ENCODE results near the gene NDEL1.

The NDEL1 gene

DNA sequence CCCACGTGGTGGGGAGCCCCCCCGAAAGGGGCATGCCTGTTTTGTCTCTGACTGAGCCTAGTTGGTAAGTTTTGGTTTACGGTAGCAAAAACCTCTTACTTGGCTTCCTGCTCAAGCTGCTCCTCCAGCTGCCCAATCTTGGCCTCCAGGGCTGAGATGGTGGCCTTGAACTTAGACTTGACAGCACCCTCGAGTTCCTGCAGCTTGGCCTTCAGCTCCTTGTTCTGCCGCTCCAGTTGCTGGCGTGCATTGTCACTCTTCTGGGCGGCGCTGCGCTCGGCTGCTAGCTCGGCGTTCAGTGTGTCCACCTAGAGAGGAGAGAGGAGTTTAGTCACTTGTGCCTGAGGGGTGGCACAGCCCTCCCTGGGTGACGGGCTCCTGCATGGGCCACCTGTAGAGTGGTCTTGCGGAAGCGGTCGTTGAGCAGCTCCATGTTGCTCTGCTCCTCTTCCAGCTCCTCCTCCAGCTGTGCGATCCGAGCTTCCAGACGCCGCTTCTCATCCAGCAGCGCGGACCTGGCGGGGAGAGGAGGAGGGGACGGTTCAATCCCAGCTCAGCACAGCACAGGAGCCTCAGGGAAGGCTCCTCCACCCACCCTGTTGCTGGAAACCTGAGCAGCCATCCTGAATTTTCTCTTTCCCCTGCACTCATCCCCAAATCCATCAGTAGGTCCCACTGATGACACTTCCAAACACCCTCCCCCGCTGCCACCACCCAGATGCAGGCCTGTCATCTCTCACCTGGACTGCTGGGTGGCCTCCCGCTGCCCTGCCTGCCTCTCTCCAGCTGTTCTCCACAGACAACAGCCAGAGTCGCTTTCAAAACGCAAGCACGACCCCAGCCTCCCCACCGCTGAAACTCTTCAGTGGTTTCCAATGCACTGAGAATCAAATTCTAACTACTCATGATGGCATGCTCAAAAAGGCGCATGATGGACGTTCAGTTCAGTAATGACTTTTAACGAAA is 44.6 kb downstream of the NDEL1 start:
- no peaks in the 10 kb centered on the region for H3K9me3 ChIP-seq (ENCODE audit: control insufficient read depth, insufficient read depth, low read length)
- no peak overlapping the region for H3K27ac ChIP-seq (ENCODE audit: low read depth, low read length)
- no peak overlapping the region for H3K9ac ChIP-seq (ENCODE audit: low read depth, low read length)
- H3K4me1 ChIP-seq (ENCODE audit: control insufficient read depth, insufficient read depth, low read length), result no peaks in the 10 kb centered on the region
- no peak overlapping the region for H3K4me3 ChIP-seq (ENCODE audit: low read depth, low read length)
- H3K27me3 ChIP-seq (ENCODE audit: control insufficient read depth, insufficient read depth, low read length), result no peaks in the 10 kb centered on the region
- H3K36me3 ChIP-seq (ENCODE audit: control insufficient read depth, insufficient read depth, low read length), result peaks cover 100% of the 10 kb centered on the region

DNA sequence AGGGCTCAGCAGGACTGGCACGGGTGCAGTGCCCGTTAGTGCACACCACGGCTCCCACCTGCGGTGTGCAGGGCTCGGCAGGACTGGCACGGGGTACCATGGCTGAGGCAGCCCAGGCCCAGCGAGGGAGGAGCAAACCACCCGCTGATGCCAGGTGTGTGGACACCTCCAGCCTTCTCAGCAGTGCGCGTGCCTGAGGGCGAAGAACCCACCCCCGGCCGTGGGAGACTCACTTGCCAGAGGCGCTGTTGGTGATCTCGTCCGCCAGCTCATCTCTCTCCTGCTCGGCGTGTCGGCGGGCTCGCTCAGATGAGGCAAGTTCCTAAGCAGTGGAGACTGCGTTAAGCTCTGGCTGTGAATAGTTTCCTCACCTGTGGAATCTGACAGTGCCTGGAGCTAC is 45.4 kb downstream of the NDEL1 start:
- Histone ChIP-seq H3K27me3 (ENCODE audit: control insufficient read depth, insufficient read depth, low read length) (no peaks in the 10 kb centered on the region), H3K27ac (ENCODE audit: low read depth, low read length) (no peak overlapping the region), H3K4me3 (ENCODE audit: low read depth, low read length) (no peak overlapping the region), H3K9ac (ENCODE audit: low read depth, low read length) (no peak overlapping the region), H3K36me3 (ENCODE audit: control insufficient read depth, insufficient read depth, low read length) (peaks cover 100% of the 10 kb centered on the region), H3K9me3 (ENCODE audit: control insufficient read depth, insufficient read depth, low read length) (no peaks in the 10 kb centered on the region), H3K4me1 (ENCODE audit: control insufficient read depth, insufficient read depth, low read length) (no peaks in the 10 kb centered on the region)

DNA sequence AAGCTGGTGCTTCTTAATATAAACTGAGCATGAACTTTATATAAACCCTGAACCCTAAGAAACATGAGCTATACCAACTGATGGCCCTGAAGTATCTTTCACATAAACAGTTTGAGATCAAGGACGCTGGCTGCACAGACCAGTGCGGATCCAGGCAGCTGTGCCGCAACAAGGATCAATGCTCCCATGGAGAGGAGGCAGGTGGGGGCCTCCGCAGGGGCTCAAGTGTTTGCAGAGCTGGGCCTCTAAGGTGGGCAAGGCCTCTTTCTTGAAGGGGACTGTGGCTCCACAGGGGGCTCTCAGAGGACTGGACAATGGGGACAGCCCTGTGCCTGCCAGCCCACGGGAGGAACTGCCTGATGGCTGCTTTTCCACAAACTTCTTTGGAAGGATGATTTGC is 46.0 kb downstream of the NDEL1 start:
- Histone ChIP-seq H3K36me3 (ENCODE audit: control insufficient read depth, insufficient read depth, low read length) (peaks cover 100% of the 10 kb centered on the region), H3K27ac (ENCODE audit: low read depth, low read length) (no peak overlapping the region)

DNA sequence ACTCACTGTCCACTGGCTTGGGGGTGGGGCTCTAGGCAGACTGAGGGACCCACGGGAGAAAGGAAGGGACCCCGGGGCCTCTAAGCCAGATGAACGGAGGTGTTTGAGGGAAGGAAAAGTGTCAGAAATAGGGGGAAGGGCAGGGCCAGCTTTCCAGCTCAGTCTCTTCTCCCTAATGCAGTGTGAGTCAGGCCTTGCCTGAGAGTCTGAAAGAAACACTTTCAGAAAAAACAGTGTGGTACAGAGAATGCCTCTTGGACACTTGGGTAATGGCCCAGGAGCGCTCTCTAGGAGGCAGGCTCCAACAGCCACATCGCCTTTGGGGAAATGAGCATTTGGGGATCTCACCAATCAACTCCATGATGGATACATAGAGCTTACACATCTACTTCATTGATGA is 46.9 kb downstream of the NDEL1 start:
- Histone ChIP-seq H3K36me3 (ENCODE audit: control insufficient read depth, insufficient read depth, low read length) (peaks cover 100% of the 10 kb centered on the region), H3K4me3 (ENCODE audit: low read depth, low read length) (no peak overlapping the region), H3K9me3 (ENCODE audit: control insufficient read depth, insufficient read depth, low read length) (no peaks in the 10 kb centered on the region), H3K9ac (ENCODE audit: low read depth, low read length) (no peak overlapping the region), H3K27ac (ENCODE audit: low read depth, low read length) (no peak overlapping the region), H3K27me3 (ENCODE audit: control insufficient read depth, insufficient read depth, low read length) (no peaks in the 10 kb centered on the region), H3K4me1 (ENCODE audit: control insufficient read depth, insufficient read depth, low read length) (no peaks in the 10 kb centered on the region)

More for the DNA sequence above, 46.0 kb downstream of the NDEL1 start:
- Histone ChIP-seq H3K4me1 (ENCODE audit: control insufficient read depth, insufficient read depth, low read length) (no peaks in the 10 kb centered on the region), H3K9me3 (ENCODE audit: control insufficient read depth, insufficient read depth, low read length) (no peaks in the 10 kb centered on the region), H3K27me3 (ENCODE audit: control insufficient read depth, insufficient read depth, low read length) (no peaks in the 10 kb centered on the region), H3K9ac (ENCODE audit: low read depth, low read length) (no peak overlapping the region), H3K4me3 (ENCODE audit: low read depth, low read length) (no peak overlapping the region)

DNA sequence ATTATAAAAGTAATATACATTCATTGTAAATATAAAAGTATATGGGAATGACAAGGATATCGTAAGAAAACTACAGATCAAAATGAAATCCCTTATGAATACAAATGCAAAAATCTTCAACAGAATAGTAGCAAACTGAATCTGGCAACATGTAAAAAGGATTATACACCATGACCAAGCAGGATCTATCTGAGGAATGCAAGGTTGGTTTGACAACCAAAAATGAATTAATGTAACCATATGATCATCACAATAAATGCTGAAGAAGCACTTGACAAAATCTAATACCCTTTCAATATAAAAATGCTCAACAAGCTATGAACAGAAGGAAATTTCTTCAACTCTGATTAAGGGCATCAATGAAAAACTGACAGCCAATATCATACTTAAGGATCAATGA is 48.8 kb downstream of the NDEL1 start:
- no peaks in the 10 kb centered on the region for H3K9me3 ChIP-seq (ENCODE audit: control insufficient read depth, insufficient read depth, low read length)
- no peaks in the 10 kb centered on the region for H3K27me3 ChIP-seq (ENCODE audit: control insufficient read depth, insufficient read depth, low read length)
- H3K27ac ChIP-seq (ENCODE audit: low read depth, low read length), result no peak overlapping the region
- no peak overlapping the region for H3K9ac ChIP-seq (ENCODE audit: low read depth, low read length)
- no peaks in the 10 kb centered on the region for H3K4me1 ChIP-seq (ENCODE audit: control insufficient read depth, insufficient read depth, low read length)
- H3K4me3 ChIP-seq (ENCODE audit: low read depth, low read length), result no peak overlapping the region
- peaks cover 100% of the 10 kb centered on the region for H3K36me3 ChIP-seq (ENCODE audit: control insufficient read depth, insufficient read depth, low read length)

DNA sequence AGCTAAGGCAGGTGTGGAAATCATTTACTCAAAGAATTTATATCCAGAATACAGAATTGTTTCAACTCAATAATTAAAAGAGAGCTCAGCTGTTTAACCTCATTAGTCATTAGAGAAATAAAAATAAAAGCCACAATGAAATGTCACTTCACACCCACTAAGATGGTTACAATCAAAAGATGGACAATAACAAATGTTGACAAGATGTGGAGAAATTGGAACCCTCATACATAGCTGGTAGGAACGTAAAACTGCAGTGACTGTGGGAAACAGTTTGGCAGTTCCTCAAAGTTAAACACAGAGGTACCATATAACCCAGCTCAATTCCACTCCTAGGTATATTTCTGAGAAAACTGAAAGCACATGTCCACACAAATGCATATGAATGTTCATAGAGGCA is 49.8 kb downstream of the NDEL1 start:
- peaks cover 100% of the 10 kb centered on the region for H3K36me3 ChIP-seq (ENCODE audit: control insufficient read depth, insufficient read depth, low read length)
- H3K4me1 ChIP-seq (ENCODE audit: control insufficient read depth, insufficient read depth, low read length), result no peaks in the 10 kb centered on the region
- no peak overlapping the region for H3K27ac ChIP-seq (ENCODE audit: low read depth, low read length)
- H3K27me3 ChIP-seq (ENCODE audit: control insufficient read depth, insufficient read depth, low read length), result no peaks in the 10 kb centered on the region
- H3K9me3 ChIP-seq (ENCODE audit: control insufficient read depth, insufficient read depth, low read length), result no peaks in the 10 kb centered on the region
- H3K9ac ChIP-seq (ENCODE audit: low read depth, low read length), result no peak overlapping the region
- no peak overlapping the region for H3K4me3 ChIP-seq (ENCODE audit: low read depth, low read length)

DNA sequence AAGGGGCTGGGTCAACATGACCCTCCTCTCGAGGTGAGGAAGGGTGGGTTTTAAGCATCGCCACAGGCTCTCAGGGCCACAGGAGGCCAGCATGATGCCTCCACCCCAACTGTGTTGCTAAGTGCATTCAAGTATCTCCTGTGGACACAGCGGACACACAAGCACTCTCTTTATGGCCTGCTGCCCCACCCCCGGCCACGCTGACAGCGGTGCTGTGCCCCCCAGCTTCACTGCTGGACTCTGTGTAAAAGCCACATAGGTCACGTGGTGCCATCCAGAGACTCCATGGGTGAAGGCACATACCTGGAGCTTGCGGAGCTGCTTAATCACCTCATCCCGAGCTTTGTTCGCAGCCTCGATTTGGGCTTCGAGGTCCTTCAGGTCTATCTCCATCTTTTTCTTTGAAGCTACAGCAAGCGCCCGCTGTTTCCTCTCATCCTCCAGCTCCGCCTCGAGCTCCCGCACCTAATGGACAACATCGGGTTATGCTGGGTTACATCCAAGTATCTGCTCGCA is 51.5 kb downstream of the NDEL1 start:
- Histone ChIP-seq H3K27ac (ENCODE audit: low read depth, low read length) (no peak overlapping the region), H3K36me3 (ENCODE audit: control insufficient read depth, insufficient read depth, low read length) (peaks cover 100% of the 10 kb centered on the region), H3K9me3 (ENCODE audit: control insufficient read depth, insufficient read depth, low read length) (no peaks in the 10 kb centered on the region), H3K4me1 (ENCODE audit: control insufficient read depth, insufficient read depth, low read length) (no peaks in the 10 kb centered on the region), H3K9ac (ENCODE audit: low read depth, low read length) (no peak overlapping the region), H3K27me3 (ENCODE audit: control insufficient read depth, insufficient read depth, low read length) (no peaks in the 10 kb centered on the region), H3K4me3 (ENCODE audit: low read depth, low read length) (no peak overlapping the region)

DNA sequence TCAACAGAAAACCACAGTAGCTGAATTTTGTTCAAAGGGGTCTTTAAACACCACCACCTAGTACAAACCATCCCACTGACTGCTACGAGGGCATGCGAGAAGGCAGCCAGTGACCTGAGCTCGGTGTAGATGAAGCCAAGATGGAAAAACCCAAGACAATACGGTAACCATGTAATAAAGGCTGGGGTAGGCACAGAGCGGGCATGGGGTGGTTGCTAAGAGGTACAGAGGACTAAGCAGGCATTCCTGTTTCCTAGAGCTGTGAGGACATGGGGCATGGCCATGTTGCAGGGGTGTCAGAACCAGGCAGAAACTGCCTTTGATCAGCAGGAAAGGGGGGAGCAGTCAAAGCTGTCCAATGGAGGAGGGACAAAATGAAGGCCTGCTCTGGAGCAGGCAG is 52.1 kb downstream of the NDEL1 start:
- no peak overlapping the region for H3K27ac ChIP-seq (ENCODE audit: low read depth, low read length)
- no peak overlapping the region for H3K4me3 ChIP-seq (ENCODE audit: low read depth, low read length)
- H3K9ac ChIP-seq (ENCODE audit: low read depth, low read length), result no peak overlapping the region
- H3K9me3 ChIP-seq (ENCODE audit: control insufficient read depth, insufficient read depth, low read length), result no peaks in the 10 kb centered on the region
- H3K36me3 ChIP-seq (ENCODE audit: control insufficient read depth, insufficient read depth, low read length), result peaks cover 100% of the 10 kb centered on the region
- no peaks in the 10 kb centered on the region for H3K27me3 ChIP-seq (ENCODE audit: control insufficient read depth, insufficient read depth, low read length)
- H3K4me1 ChIP-seq (ENCODE audit: control insufficient read depth, insufficient read depth, low read length), result no peaks in the 10 kb centered on the region

DNA sequence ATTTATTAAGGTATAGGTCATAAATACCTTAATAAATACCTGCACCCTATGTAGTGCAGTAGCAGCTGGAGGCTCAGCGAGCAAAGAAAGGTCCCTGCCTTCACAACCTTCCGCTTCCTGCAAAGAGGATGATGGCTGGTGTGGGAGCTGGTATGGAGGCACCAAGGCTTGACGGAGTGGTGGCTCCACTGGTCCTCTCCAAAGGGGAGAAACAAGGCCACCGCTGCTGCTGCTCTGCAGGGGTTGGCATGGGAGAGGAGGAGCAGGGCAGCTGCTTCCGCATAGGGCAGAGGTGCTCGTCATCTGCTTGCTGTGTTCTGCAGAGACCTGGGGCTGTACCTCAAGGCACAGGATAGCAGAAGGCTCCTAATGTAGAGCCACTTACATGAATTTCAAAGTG is 52.8 kb downstream of the NDEL1 start:
- no peak overlapping the region for H3K4me3 ChIP-seq (ENCODE audit: low read depth, low read length)

DNA sequence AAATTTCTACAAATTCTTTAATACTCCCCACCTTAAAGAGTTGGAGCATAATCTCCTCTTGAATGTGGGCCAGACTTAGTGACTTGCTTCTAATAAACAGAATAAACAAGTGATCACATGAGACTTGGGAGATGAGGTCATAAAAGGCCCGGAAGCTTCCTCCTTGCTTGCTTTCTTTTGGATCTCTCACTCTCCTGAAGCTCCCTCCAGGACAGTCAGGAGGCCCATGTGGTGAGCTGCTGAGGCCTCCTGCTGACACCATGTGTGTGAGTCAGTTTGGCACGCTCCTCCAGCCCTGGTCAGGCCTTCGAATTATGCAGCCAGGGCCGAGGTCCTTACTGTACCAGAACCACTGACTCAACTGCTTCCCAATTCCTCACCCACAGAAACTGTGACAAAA is 53.2 kb downstream of the NDEL1 start:
- Histone ChIP-seq H3K36me3 (ENCODE audit: control insufficient read depth, insufficient read depth, low read length) (peaks cover 100% of the 10 kb centered on the region), H3K9ac (ENCODE audit: low read depth, low read length) (no peak overlapping the region)

More for the DNA sequence above, 52.8 kb downstream of the NDEL1 start:
- no peak overlapping the region for H3K9ac ChIP-seq (ENCODE audit: low read depth, low read length)
- H3K27ac ChIP-seq (ENCODE audit: low read depth, low read length), result no peak overlapping the region
- H3K4me1 ChIP-seq (ENCODE audit: control insufficient read depth, insufficient read depth, low read length), result no peaks in the 10 kb centered on the region
- peaks cover 100% of the 10 kb centered on the region for H3K36me3 ChIP-seq (ENCODE audit: control insufficient read depth, insufficient read depth, low read length)
- no peaks in the 10 kb centered on the region for H3K9me3 ChIP-seq (ENCODE audit: control insufficient read depth, insufficient read depth, low read length)
- no peaks in the 10 kb centered on the region for H3K27me3 ChIP-seq (ENCODE audit: control insufficient read depth, insufficient read depth, low read length)

DNA sequence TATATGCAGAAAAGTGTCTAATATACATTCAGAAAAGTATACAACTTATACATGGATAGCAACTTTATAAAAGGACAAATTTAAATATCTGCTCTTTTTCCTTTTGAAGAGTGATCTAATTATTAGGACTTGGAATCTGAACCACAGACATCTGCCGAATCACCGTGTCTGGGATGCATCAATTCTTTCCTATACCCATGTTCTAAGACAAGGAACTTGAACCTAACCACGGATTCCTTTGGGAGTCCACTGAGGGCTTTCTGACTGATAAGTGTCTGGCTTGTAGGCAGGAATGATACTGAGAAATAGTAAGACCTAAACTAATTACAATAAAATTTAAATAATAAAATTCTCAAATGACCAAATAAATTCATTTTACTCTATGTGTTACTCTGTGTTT is 54.2 kb downstream of the NDEL1 start:
- Histone ChIP-seq H3K9me3 (ENCODE audit: control insufficient read depth, insufficient read depth, low read length) (no peaks in the 10 kb centered on the region), H3K4me3 (ENCODE audit: low read depth, low read length) (no peak overlapping the region), H3K27me3 (ENCODE audit: control insufficient read depth, insufficient read depth, low read length) (no peaks in the 10 kb centered on the region), H3K36me3 (ENCODE audit: control insufficient read depth, insufficient read depth, low read length) (peaks cover 100% of the 10 kb centered on the region), H3K9ac (ENCODE audit: low read depth, low read length) (no peak overlapping the region), H3K4me1 (ENCODE audit: control insufficient read depth, insufficient read depth, low read length) (no peaks in the 10 kb centered on the region), H3K27ac (ENCODE audit: low read depth, low read length) (no peak overlapping the region)

More for the DNA sequence above, 53.2 kb downstream of the NDEL1 start:
- Histone ChIP-seq H3K9me3 (ENCODE audit: control insufficient read depth, insufficient read depth, low read length) (no peaks in the 10 kb centered on the region), H3K4me1 (ENCODE audit: control insufficient read depth, insufficient read depth, low read length) (no peaks in the 10 kb centered on the region), H3K27me3 (ENCODE audit: control insufficient read depth, insufficient read depth, low read length) (no peaks in the 10 kb centered on the region), H3K27ac (ENCODE audit: low read depth, low read length) (no peak overlapping the region), H3K4me3 (ENCODE audit: low read depth, low read length) (no peak overlapping the region)
